HG03108 (cell line): ENCODE measurements around the gene TRPM2.

ENCODE experiments used
- ATAC-seq: cut with Tn5 transposase; IDR thresholded peaks from one replicate; pipeline ENCODE4 v1.9.1; 2021; ENCODE audit warnings: moderate library complexity; ENCODE audit not compliant: unreplicated experiment

The TRPM2 gene

GRCh38 chr21:44321846-44322450 is 31.5 kb upstream of the TRPM2 start:
- no peak for ATAC-seq

- no peak for ATAC-seq
Measured at GRCh38 chr21:44322621-44323325, 30.6 kb upstream of the TRPM2 start.

- no peak for ATAC-seq
Measured at GRCh38 chr21:44323591-44323990, 29.8 kb upstream of the TRPM2 start.

- ATAC-seq = no peak
Measured at GRCh38 chr21:44324106-44324853, 29.1 kb upstream of the TRPM2 start.

GRCh38 chr21:44324854-44325107 is 28.6 kb upstream of the TRPM2 start:
- no peak for ATAC-seq

- ATAC-seq = no peak
Measured at GRCh38 chr21:44325386-44326271, 27.8 kb upstream of the TRPM2 start.

GRCh38 chr21:44326272-44326647 is 27.2 kb upstream of the TRPM2 start:
- ATAC-seq = no peak

- ATAC-seq = no peak
Measured at GRCh38 chr21:44326716-44327602, 26.5 kb upstream of the TRPM2 start.

- ATAC-seq = no peak
Measured at GRCh38 chr21:44327603-44327974, 25.8 kb upstream of the TRPM2 start.

- no peak for ATAC-seq
Measured at GRCh38 chr21:44328242-44328895, 25.1 kb upstream of the TRPM2 start.

GRCh38 chr21:44329086-44329889 is 24.1 kb upstream of the TRPM2 start:
- ATAC-seq = no peak

- ATAC-seq = no peak
Measured at GRCh38 chr21:44329971-44330681, 23.3 kb upstream of the TRPM2 start.

GRCh38 chr21:44330698-44331097 is 22.7 kb upstream of the TRPM2 start:
- ATAC-seq = no peak

GRCh38 chr21:44331209-44331608 is 22.2 kb upstream of the TRPM2 start:
- no peak for ATAC-seq

- ATAC-seq = no peak
Measured at GRCh38 chr21:44331650-44332307, 21.6 kb upstream of the TRPM2 start.

GRCh38 chr21:44332383-44332782 is 21.0 kb upstream of the TRPM2 start:
- ATAC-seq = no peak

GRCh38 chr21:44332965-44333364 is 20.5 kb upstream of the TRPM2 start:
- no peak for ATAC-seq
